Activated T-cell treated with anti-CD3 and anti-CD28 coated beads for 48 hours (primary cell): ENCODE results near the gene SMC6.

Source experiments
- DNase-seq: peaks from one replicate; pipeline ENCODE4 v3.0.0-alpha.2; 2020; ENCODE audit warnings: low read depth

SMC6 gene

GRCh38 chr2:17615147-17615546 lies 138.5 kb downstream of the SMC6 start:
- DNase-seq, result no peak

GRCh38 chr2:17614174-17614930 lies 139.3 kb downstream of the SMC6 start:
- DNase-seq, result no peak
